Activated CD8-positive, alpha-beta T cell treated with anti-CD3 and anti-CD28 coated beads for 36 hours (primary cell): Measurements from ENCODE around the gene KDM2B. TPM values are rescaled to one million over a fixed set of nuclear protein-coding genes. Genes with fewer than 3 reads are reported as not detected.

ENCODE experiments used
- ATAC-seq: fragments of 200-7000 bp; cut with Tn5 transposase; one replicate; pipeline ENCODE4 v1.10.0; 2021; ENCODE audit warnings: mild to moderate bottlenecking, moderate library complexity
- CTCF ChIA-PET: fragments of 350-600 bp; sonication (Branson Sonifier 250); formaldehyde crosslinking; loops from one replicate; lab custom pipeline; 2021; ENCODE audit warnings: antibody characterized with exemption; lab: Charles Lee
- POLR2A ChIA-PET: fragments of 350-600 bp; sonication (Branson Sonifier 250); formaldehyde crosslinking; loops from one replicate; lab custom pipeline; 2021; ENCODE audit warnings: antibody characterized with exemption; lab: Charles Lee
- DNase-seq: peaks from one replicate; pipeline ENCODE4 v3.0.0-alpha.2; 2020
- H3K27ac Mint-ChIP-seq: one replicate; pipeline ENCODE4 v1.8.0; 2021; ENCODE audit warnings: mild to moderate bottlenecking, mixed read lengths
- H3K27me3 Mint-ChIP-seq: one replicate; pipeline ENCODE4 v1.8.0; 2021; ENCODE audit warnings: mixed read lengths
- H3K36me3 Mint-ChIP-seq: one replicate; pipeline ENCODE4 v1.8.0; 2021; ENCODE audit warnings: low read depth, mixed read lengths
- H3K4me1 Mint-ChIP-seq: one replicate; pipeline ENCODE4 v1.8.0; 2021; ENCODE audit warnings: low read depth, mixed read lengths
- H3K4me3 Mint-ChIP-seq: one replicate; pipeline ENCODE4 v1.8.0; 2021; ENCODE audit warnings: mild to moderate bottlenecking, moderate library complexity, mixed read lengths
- H3K9me3 Mint-ChIP-seq: one replicate; pipeline ENCODE4 v1.8.0; 2021; ENCODE audit warnings: mixed read lengths
- intact Hi-C: fragments of 100-400 bp; cut with micrococcal nuclease; formaldehyde crosslinking; loops from one replicate; pipeline ENCODE4 v1.10.0; 2022
- total RNA-seq, 2 experiments: library from RNA; stranded (reverse); gene quantifications; one replicate each; pipeline ENCODE4 v1.2.3, GENCODE V29; 2021
- TF ChIP-seq, protein P1 (sequence below): fragments of 200-600 bp; IDR thresholded peaks from one replicate; pipeline ENCODE4 v1.8.0; 2022; ENCODE audit warnings: antibody characterized with exemption, mild to moderate bottlenecking

The KDM2B gene
- total RNA-seq, 2 experiments from 2014 or later = 61.0 to 61.7 TPM

GRCh38 chr12:121468499-121468801 is 112.4 kb downstream of the KDM2B start:
- Mint-ChIP-seq H3K36me3 (peaks cover 19% of the 10 kb centered on the region), H3K4me1 (peaks cover 26% of the 10 kb centered on the region), H3K4me3 (no peak overlapping the region), H3K27ac (no peak overlapping the region), H3K27me3 (no peaks in the 10 kb centered on the region), H3K9me3 (no peaks in the 10 kb centered on the region)
- DNase-seq (no peak), ATAC-seq (no peak)
- intact Hi-C loops = loop anchor here (10.0 kb wide), 1 partner anchor 114 kb away; the partner anchor contains the start of gene ANAPC5
- TF ChIP-seq, protein P1, sequence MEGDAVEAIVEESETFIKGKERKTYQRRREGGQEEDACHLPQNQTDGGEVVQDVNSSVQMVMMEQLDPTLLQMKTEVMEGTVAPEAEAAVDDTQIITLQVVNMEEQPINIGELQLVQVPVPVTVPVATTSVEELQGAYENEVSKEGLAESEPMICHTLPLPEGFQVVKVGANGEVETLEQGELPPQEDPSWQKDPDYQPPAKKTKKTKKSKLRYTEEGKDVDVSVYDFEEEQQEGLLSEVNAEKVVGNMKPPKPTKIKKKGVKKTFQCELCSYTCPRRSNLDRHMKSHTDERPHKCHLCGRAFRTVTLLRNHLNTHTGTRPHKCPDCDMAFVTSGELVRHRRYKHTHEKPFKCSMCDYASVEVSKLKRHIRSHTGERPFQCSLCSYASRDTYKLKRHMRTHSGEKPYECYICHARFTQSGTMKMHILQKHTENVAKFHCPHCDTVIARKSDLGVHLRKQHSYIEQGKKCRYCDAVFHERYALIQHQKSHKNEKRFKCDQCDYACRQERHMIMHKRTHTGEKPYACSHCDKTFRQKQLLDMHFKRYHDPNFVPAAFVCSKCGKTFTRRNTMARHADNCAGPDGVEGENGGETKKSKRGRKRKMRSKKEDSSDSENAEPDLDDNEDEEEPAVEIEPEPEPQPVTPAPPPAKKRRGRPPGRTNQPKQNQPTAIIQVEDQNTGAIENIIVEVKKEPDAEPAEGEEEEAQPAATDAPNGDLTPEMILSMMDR = no peak
- CTCF ChIA-PET = interaction anchor here (1.1 to 3.3 kb wide), 4 partner anchors 8 to 32 kb away, joined by 3 to 16 read pairs (median 4); no protein-coding TSS in a partner anchor
- POLR2A ChIA-PET = interaction anchor here (0.9 to 1.6 kb wide), 6 partner anchors 9 to 159 kb away, joined by 3 to 5 read pairs (median 4); partner anchors contain the start of genes ANAPC5 and ORAI1

- Mint-ChIP-seq H3K4me3 (peak overlapping the region; percentile 58), H3K36me3 (peaks cover 19% of the 10 kb centered on the region), H3K27ac (no peak overlapping the region), H3K9me3 (no peaks in the 10 kb centered on the region), H3K27me3 (no peaks in the 10 kb centered on the region), H3K4me1 (peaks cover 26% of the 10 kb centered on the region)
- TF ChIP-seq, protein P1 = no peak
- ATAC-seq = no peak
- no peak for DNase-seq
- ChIA-PET POLR2A (interaction anchor here (0.6 to 1.6 kb wide), 7 partner anchors 9 to 160 kb away, joined by 3 to 5 read pairs (median 3); partner anchors contain the start of genes ANAPC5 and ORAI1), CTCF (interaction anchor here (1.1 to 3.3 kb wide), 3 partner anchors 9 to 32 kb away, joined by 3 to 16 read pairs (median 4); no protein-coding TSS in a partner anchor)
- intact Hi-C loops = loop anchor here (10.0 kb wide), 1 partner anchor 113 kb away; the partner anchor contains the start of gene ANAPC5
Observed at GRCh38 chr12:121467638-121468498, 113.0 kb downstream of the KDM2B start.

GRCh38 chr12:121466794-121467637 is 113.8 kb downstream of the KDM2B start:
- DNase-seq = peak; percentile 90
- no peak overlapping the region for H3K27ac Mint-ChIP-seq
- ATAC-seq = peak; percentile 92
- POLR2A ChIA-PET = interaction anchor here (0.6 to 1.3 kb wide), 4 partner anchors 12 to 159 kb away, joined by 3 to 5 read pairs (median 3); partner anchors contain the start of gene ORAI1
- CTCF ChIA-PET = interaction anchor here (3.3 kb wide), 1 partner anchor 11 kb away, joined by 16 read pairs; no protein-coding TSS in a partner anchor
- peak overlapping the region; percentile 49 for H3K4me3 Mint-ChIP-seq
- intact Hi-C loops = loop anchor here (10.0 kb wide), 1 partner anchor 112 kb away; the partner anchor contains the start of gene ANAPC5
- TF ChIP-seq, protein P1 = no peak
- peaks cover 19% of the 10 kb centered on the region for H3K36me3 Mint-ChIP-seq
- H3K27me3 Mint-ChIP-seq = no peaks in the 10 kb centered on the region
- H3K9me3 Mint-ChIP-seq = no peaks in the 10 kb centered on the region
- peaks cover 28% of the 10 kb centered on the region for H3K4me1 Mint-ChIP-seq

- H3K27ac Mint-ChIP-seq = peak overlapping the region; percentile 89
- H3K4me1 Mint-ChIP-seq = peaks cover 37% of the 10 kb centered on the region
- TF ChIP-seq, protein P1 = no peak
- DNase-seq (peak; percentile 51), ATAC-seq (no peak)
- POLR2A ChIA-PET = interaction anchor here (0.7 to 1.3 kb wide), 3 partner anchors 11 to 1491 kb away, joined by 3 to 5 read pairs (median 3); no protein-coding TSS in a partner anchor
- intact Hi-C loops = loop anchor here (10.0 kb wide), 1 partner anchor 111 kb away; the partner anchor contains the start of gene ANAPC5
- H3K27me3 Mint-ChIP-seq = no peaks in the 10 kb centered on the region
- no peaks in the 10 kb centered on the region for H3K9me3 Mint-ChIP-seq
- peaks cover 19% of the 10 kb centered on the region for H3K36me3 Mint-ChIP-seq
- peak overlapping the region; percentile 93 for H3K4me3 Mint-ChIP-seq
- CTCF ChIA-PET = interaction anchor here (0.8 to 1.2 kb wide), 2 partner anchors 23 to 328 kb away, joined by 4 to 7 read pairs; no protein-coding TSS in a partner anchor
Observed at GRCh38 chr12:121465921-121466793, 114.7 kb downstream of the KDM2B start.
